MM.1S (cell line): Measurements from ENCODE around the gene KMT2D.

ENCODE experiments used
- DNase-seq: peaks from one replicate; pipeline ENCODE4 v3.0.0-alpha.2; 2015
- H2AFZ ChIP-seq: fragments of 300-600 bp; sonication (generic); 2 replicates; pipeline ENCODE4 v1.6.0; 2016; ENCODE audit warnings: antibody characterized with exemption, low read length
- H3F3A ChIP-seq: fragments of 300-600 bp; sonication (generic); 2 replicates; pipeline ENCODE4 v1.6.1; 2016; ENCODE audit warnings: mild to moderate bottlenecking, antibody characterized with exemption, low read length, moderate library complexity, mixed read lengths; ENCODE audit not compliant: insufficient read depth
- H3K27ac ChIP-seq: fragments of 300-600 bp; sonication (generic); 2 replicates; pipeline ENCODE4 v1.5.1; 2016; ENCODE audit warnings: mild to moderate bottlenecking, low read length
- H3K27me3 ChIP-seq: fragments of 300-600 bp; sonication (generic); replicated peaks from 2 replicates; pipeline ENCODE4 v1.6.0; 2016; ENCODE audit warnings: low read length; ENCODE audit not compliant: insufficient read depth
- H3K36me3 ChIP-seq: fragments of 300-600 bp; sonication (generic); replicated peaks from 2 replicates; pipeline ENCODE4 v1.6.1; 2016; ENCODE audit warnings: mild to moderate bottlenecking, low read length, mixed read lengths; ENCODE audit not compliant: insufficient read depth
- H3K4me1 ChIP-seq: fragments of 300-600 bp; sonication (generic); 2 replicates; pipeline ENCODE4 v1.6.1; 2016; ENCODE audit warnings: low read length, mixed read lengths
- H3K4me2 ChIP-seq: fragments of 300-600 bp; sonication (generic); 2 replicates; pipeline ENCODE4 v1.6.0; 2016; ENCODE audit warnings: low read depth, low read length
- H3K4me3 ChIP-seq: fragments of 300-600 bp; sonication (generic); 2 replicates; pipeline ENCODE4 v1.5.1; 2016; ENCODE audit warnings: low read length, mixed read lengths
- H3K79me2 ChIP-seq: fragments of 300-600 bp; sonication (generic); 2 replicates; pipeline ENCODE4 v1.6.1; 2016; ENCODE audit warnings: mixed run types, low read length, mixed read lengths
- H3K9ac ChIP-seq: fragments of 300-600 bp; sonication (generic); 2 replicates; pipeline ENCODE4 v1.6.1; 2016; ENCODE audit warnings: low read length, mixed read lengths
- H3K9me2 ChIP-seq: fragments of 300-600 bp; sonication (generic); replicated peaks from 2 replicates; pipeline ENCODE4 v1.6.1; 2016; ENCODE audit warnings: mild to moderate bottlenecking, low read length, mixed read lengths; ENCODE audit not compliant: insufficient read depth
- H3K9me3 ChIP-seq: fragments of 300-600 bp; sonication (generic); replicated peaks from 2 replicates; pipeline ENCODE4 v1.6.1; 2016; ENCODE audit warnings: mild to moderate bottlenecking, low read length, mixed read lengths; ENCODE audit not compliant: insufficient read depth
- H4K20me1 ChIP-seq: fragments of 300-600 bp; sonication (generic); 2 replicates; pipeline ENCODE4 v1.6.1; 2016; ENCODE audit warnings: mild to moderate bottlenecking, low read length, moderate library complexity, mixed read lengths; ENCODE audit not compliant: insufficient read depth
- EZH2 ChIP-seq: fragments of 300-600 bp; sonication (generic); optimal IDR thresholded peaks from 2 replicates; pipeline ENCODE3; 2017; ENCODE audit warnings: low read depth, mild to moderate bottlenecking, antibody characterized with exemption, low read length, mixed read lengths
- EZH2phosphoT487 ChIP-seq: fragments of 300-600 bp; sonication (generic); IDR thresholded peaks from 2 replicates; pipeline ENCODE4 v1.6.1; 2018; ENCODE audit warnings: antibody characterized with exemption, low read length
- TF ChIP-seq, protein P1 (sequence below): fragments of 300-600 bp; sonication (generic); IDR thresholded peaks from 2 replicates; pipeline ENCODE4 v1.5.1; 2016; ENCODE audit warnings: antibody characterized with exemption, low read length, mixed read lengths

Gene KMT2D

DNA sequence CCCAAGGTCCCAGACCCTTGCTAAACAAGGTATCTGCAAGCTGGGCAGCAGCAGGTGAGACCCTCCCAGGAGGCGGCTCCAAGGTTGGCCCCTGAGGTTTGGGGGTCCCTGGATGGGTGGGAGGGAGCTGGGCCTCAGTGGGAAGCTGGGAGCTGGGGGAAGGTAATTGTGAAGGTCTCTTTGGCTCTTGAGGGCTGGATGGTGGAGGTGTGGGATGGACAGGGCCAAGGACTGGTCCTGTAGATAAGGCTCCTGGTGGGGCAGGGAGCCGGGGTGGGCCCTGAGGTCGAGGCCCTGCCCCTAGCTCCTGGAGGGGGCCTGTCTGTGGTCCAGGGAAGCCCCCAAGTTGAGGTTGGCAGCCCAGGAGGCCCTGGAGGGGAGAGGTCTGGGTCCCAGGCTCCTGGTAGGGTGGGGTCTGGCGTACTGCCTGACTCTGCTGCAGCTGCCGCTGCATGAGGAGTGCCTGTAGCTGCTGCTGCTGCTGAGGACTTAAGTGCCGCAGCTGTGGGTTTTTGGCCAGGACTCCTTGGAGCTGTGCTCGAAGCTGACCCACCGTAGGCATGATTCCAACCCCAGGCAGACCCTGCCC is 28.9 kb downstream of the KMT2D start:
- no peaks in the 10 kb centered on the region for H3F3A ChIP-seq
- H3K79me2 ChIP-seq: no peaks in the 10 kb centered on the region
- TF ChIP-seq EZH2phosphoT487 (no peak), EZH2 (no peak)
- TF ChIP-seq, protein P1, sequence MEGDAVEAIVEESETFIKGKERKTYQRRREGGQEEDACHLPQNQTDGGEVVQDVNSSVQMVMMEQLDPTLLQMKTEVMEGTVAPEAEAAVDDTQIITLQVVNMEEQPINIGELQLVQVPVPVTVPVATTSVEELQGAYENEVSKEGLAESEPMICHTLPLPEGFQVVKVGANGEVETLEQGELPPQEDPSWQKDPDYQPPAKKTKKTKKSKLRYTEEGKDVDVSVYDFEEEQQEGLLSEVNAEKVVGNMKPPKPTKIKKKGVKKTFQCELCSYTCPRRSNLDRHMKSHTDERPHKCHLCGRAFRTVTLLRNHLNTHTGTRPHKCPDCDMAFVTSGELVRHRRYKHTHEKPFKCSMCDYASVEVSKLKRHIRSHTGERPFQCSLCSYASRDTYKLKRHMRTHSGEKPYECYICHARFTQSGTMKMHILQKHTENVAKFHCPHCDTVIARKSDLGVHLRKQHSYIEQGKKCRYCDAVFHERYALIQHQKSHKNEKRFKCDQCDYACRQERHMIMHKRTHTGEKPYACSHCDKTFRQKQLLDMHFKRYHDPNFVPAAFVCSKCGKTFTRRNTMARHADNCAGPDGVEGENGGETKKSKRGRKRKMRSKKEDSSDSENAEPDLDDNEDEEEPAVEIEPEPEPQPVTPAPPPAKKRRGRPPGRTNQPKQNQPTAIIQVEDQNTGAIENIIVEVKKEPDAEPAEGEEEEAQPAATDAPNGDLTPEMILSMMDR: no peak
- H4K20me1 ChIP-seq: no peaks in the 10 kb centered on the region
- no peaks in the 10 kb centered on the region for H3K27me3 ChIP-seq
- H3K9me2 ChIP-seq: no peaks in the 10 kb centered on the region
- H3K4me3 ChIP-seq: no peak overlapping the region
- H3K9ac ChIP-seq: no peak overlapping the region
- no peaks in the 10 kb centered on the region for H3K4me1 ChIP-seq
- H3K27ac ChIP-seq: no peak overlapping the region
- H2AFZ ChIP-seq: no peak overlapping the region
- H3K4me2 ChIP-seq: no peak overlapping the region
- no peak for DNase-seq
- H3K36me3 ChIP-seq: no peaks in the 10 kb centered on the region; the same call in 1 of the 2 replicates
- H3K9me3 ChIP-seq: no peaks in the 10 kb centered on the region

DNA sequence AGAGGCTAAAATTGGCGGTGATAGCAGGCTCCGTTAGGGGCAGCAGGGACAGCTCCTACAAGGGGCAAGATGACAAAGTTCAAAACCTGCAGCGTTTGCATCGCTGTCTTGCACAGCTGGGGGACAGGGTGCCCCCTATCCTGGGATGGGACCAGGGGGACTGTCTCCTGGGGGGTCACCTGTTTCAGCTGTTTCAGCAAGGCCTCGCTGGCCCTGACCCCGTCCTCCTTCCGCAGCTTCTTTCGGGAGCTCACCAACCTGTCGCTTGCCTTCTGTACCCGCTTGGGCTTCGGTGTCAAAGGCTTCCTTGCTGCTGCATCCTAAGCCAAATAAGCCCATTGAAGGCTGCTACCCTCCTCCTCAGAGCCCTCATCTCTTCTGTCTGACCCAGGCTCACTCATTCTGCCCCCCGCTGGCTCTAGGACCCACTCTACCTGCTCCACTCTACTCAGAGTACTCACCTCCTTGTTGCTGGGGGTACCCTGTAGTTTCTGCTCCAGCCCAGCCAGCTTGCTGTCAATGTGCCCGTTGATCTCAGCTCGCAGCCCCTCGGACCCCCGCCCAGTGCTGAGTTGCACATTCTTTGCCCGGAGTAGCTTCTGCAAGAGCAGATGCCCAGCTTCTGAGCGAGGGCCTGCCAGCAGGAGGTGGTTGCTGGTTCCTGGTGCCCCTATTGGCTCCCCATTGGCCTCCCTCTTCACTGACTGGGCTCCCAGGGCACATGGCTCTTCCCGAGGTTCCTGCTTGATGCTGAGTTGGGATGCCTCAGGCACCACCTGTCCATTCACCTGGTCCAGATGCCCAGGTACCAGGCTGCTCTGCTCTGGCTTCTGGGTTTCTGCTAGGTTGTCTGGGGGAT is 29.7 kb downstream of the KMT2D start:
- no peak overlapping the region for H3K4me2 ChIP-seq
- H3K4me1 ChIP-seq: no peaks in the 10 kb centered on the region
- no peak overlapping the region for H3K9ac ChIP-seq
- H3K27me3 ChIP-seq: no peaks in the 10 kb centered on the region
- no peaks in the 10 kb centered on the region for H3F3A ChIP-seq
- no peak for DNase-seq
- no peaks in the 10 kb centered on the region for H3K9me3 ChIP-seq
- no peaks in the 10 kb centered on the region for H4K20me1 ChIP-seq
- TF ChIP-seq EZH2 (no peak), EZH2phosphoT487 (no peak)
- TF ChIP-seq, protein P1: no peak
- no peaks in the 10 kb centered on the region; the same call in 1 of the 2 replicates for H3K36me3 ChIP-seq
- H2AFZ ChIP-seq: no peak overlapping the region
- no peak overlapping the region for H3K4me3 ChIP-seq
- H3K27ac ChIP-seq: no peak overlapping the region
- no peaks in the 10 kb centered on the region for H3K79me2 ChIP-seq
- H3K9me2 ChIP-seq: no peaks in the 10 kb centered on the region

DNA sequence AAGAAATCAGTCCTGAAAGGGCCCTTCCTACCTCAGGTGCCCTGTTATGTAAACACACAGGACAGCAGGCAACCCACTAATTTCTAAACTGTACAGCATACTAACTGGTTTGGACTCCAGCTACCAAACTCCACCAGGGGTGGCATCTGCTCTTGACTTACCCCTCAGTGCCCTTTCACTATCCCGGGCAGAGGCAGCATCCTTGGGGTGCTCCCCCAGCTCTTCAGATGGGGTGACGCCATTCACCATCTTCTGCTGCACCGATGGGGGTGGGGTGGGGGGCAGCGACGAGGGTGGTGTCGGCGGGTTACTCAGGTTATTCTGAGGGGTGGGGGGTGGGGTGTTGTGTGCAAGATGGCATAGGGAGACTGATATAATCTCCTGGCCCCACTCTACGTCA is 30.5 kb downstream of the KMT2D start:
- no peaks in the 10 kb centered on the region for H3K27me3 ChIP-seq
- no peak overlapping the region for H3K4me2 ChIP-seq
- H3K79me2 ChIP-seq: no peaks in the 10 kb centered on the region
- H3K9me3 ChIP-seq: no peaks in the 10 kb centered on the region
- no peaks in the 10 kb centered on the region for H4K20me1 ChIP-seq
- no peak overlapping the region for H3K4me3 ChIP-seq
- H2AFZ ChIP-seq: no peak overlapping the region
- H3K4me1 ChIP-seq: no peaks in the 10 kb centered on the region
- DNase-seq: no peak
- H3K9me2 ChIP-seq: no peaks in the 10 kb centered on the region
- H3K9ac ChIP-seq: no peak overlapping the region
- no peaks in the 10 kb centered on the region; the same call in 1 of the 2 replicates for H3K36me3 ChIP-seq
- no peak for TF ChIP-seq EZH2
- no peaks in the 10 kb centered on the region for H3F3A ChIP-seq
- H3K27ac ChIP-seq: no peak overlapping the region
